Thyroid gland (tissue), 4 donors: ENCODE results near the gene FBXO4.

Experiments used
- CTCF ChIP-seq, 6 experiments: fragments of 200-600 bp in 3 of 6; fragments of 450-650 bp in 3 of 6; sonication (generic) in 3 of 6; IDR thresholded peaks; one replicate each; pipeline ENCODE4 v1.5.1; 2016 to 2019; ENCODE audit warnings: antibody characterized with exemption in 6 of 6, mild to moderate bottlenecking in 2 of 6, inconsistent platforms in 1 of 6, moderate library complexity in 1 of 6
- POLR2A ChIP-seq, 2 donors: fragments of 450-650 bp; IDR thresholded peaks; one replicate each; pipeline ENCODE4 v1.6.1; 2017; ENCODE audit warnings: antibody characterized with exemption in 2 of 2, mild to moderate bottlenecking in 2 of 2, moderate library complexity in 1 of 2

GRCh38 chr5:41924872-41925554 lies at the start of gene FBXO4:
- TF ChIP-seq POLR2A (IDR thresholded peaks at IDR 0.05) (peak in 1 of 2 donors; percentile 76), CTCF (IDR thresholded peaks at IDR 0.05) (peak in 5 of 6 experiments; percentile 19 to 64 (median 27))
